Fibroblast of villous mesenchyme (primary cell): ENCODE data around the gene FRMD4A. TPM values are rescaled to one million over a fixed set of nuclear protein-coding genes. Genes with fewer than 3 reads are reported as not detected.

Experiments
- DNase-seq: peaks from one replicate; pipeline ENCODE4 v3.0.0-alpha.2; 2010; ENCODE audit warnings: low read depth
- H3K4me3 ChIP-seq: 2 replicates; pipeline ENCODE4 v1.5.1; 2011; ENCODE audit warnings: low read depth, mild to moderate bottlenecking, low read length
- total RNA-seq: library from RNA; depleted of rRNA; stranded (reverse); fragments of >200 nt; gene quantifications from 2 replicates; pipeline ENCODE4 v1.2.3, GENCODE V29; 2012
- TF ChIP-seq, protein P1 (sequence below): IDR thresholded peaks from 2 replicates; pipeline ENCODE4 v1.5.1; 2012; ENCODE audit warnings: low read depth, mild to moderate bottlenecking, low read length; ENCODE audit not compliant: insufficient read depth

FRMD4A gene
- total RNA-seq, 1 donor = 40.2 TPM

- H3K4me3 ChIP-seq = no peak overlapping the region
- TF ChIP-seq, protein P1, sequence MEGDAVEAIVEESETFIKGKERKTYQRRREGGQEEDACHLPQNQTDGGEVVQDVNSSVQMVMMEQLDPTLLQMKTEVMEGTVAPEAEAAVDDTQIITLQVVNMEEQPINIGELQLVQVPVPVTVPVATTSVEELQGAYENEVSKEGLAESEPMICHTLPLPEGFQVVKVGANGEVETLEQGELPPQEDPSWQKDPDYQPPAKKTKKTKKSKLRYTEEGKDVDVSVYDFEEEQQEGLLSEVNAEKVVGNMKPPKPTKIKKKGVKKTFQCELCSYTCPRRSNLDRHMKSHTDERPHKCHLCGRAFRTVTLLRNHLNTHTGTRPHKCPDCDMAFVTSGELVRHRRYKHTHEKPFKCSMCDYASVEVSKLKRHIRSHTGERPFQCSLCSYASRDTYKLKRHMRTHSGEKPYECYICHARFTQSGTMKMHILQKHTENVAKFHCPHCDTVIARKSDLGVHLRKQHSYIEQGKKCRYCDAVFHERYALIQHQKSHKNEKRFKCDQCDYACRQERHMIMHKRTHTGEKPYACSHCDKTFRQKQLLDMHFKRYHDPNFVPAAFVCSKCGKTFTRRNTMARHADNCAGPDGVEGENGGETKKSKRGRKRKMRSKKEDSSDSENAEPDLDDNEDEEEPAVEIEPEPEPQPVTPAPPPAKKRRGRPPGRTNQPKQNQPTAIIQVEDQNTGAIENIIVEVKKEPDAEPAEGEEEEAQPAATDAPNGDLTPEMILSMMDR = no peak
- DNase-seq = peak; percentile 66
Measured at GRCh38 chr10:13973742-13974141, 357.0 kb downstream of the FRMD4A start.

GRCh38 chr10:13972609-13973008 lies 358.1 kb downstream of the FRMD4A start:
- DNase-seq = no peak
- no peak overlapping the region for H3K4me3 ChIP-seq
- TF ChIP-seq, protein P1 = no peak

DNA sequence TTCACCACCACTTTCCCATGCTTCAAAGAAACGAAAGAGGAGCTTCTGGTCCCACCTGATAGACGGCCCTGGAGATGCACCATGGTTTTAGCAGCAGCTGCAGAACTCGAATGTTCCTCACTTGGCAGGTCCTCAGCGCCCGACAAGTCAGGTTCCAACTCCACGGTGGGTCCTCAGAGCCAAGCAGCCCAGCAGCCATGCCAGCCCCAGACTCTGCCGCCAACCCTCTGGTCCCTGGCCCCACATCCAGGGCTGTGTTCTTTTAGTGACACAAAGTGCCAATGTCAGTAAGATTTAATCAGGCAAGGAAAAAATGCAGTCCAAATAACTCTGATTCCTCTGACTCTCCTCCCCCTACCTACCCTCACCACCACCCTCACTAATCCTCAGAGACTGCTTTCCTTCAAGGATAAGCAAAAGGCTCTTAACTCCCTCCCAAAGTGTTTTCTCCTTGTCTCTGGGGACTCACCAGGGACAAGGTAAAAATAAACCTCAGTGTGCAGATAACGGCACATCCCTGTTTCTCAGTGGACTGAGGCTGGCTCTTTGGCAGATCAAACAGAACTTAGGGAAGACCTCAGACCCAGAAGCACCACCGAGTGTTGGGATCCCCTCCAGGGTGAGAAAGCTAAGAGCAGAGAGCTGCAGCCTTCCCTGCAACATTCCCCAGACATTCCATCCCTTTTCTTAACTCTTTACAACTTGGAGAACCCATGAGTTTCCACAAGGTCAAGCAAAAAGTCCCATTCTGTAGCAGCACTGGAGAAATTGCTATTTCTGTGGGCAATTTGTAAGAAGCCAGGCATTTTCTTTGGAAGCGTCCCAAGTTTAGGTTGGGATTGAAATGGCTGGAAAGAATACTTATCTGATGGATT lies 358.9 kb downstream of the FRMD4A start:
- DNase-seq = peak; percentile 68
- H3K4me3 ChIP-seq = peak overlapping the region; percentile 15
- TF ChIP-seq, protein P1 = no peak

DNA sequence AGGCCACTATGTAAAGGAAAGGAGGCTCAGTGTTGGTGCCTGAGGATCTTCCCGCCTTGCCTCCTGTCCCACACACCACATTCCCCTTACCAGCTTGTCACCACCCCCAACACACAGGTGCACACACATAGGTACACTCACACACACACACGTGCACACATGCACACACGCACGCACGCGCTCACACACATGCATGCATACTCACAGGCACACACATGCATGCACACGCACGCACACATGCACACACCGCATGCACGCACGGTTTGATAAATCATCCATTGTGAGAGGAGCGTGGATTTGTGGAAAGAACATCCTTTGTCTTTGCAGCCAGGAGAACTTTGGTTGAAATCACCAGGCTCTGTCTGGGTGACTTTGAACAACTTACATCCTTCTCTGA lies 359.8 kb downstream of the FRMD4A start:
- DNase-seq = no peak
- TF ChIP-seq, protein P1 = no peak
- H3K4me3 ChIP-seq = no peak overlapping the region

DNA sequence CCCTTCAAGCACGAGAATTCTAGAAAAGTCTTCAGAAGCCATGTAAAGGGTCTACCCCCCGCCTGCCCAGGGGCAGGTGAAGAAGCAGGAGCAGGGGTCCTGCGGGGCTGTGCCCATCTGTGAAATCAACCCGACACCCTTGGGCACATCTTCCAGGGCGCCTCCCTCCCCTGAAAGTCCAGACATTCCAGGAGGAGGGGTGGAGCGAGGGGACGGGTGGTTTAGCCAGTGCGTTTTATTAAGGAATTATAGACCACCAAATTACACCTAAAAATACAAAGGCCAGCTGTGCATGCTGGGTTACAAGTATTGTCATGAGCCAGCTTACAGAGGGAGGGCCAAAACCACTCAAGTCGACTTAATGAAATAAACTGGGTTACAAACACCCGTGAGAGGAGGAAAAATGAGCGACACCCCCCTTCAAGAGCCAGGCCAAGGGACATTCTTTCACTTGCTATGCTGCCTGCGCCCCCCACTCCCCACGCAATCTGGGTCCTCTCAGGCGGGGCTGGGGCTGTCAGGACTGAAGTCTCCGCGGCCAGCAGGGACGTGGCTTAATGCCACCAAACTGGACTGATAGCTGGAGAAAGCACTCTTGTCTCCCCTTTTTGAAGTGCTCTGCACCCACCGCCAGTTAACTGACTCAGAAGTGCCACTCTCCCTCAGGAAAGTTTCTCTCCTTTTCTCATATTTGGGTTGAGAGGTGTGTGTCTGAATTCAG lies 360.3 kb downstream of the FRMD4A start:
- H3K4me3 ChIP-seq = no peak overlapping the region
- TF ChIP-seq, protein P1 = no peak
- DNase-seq = no peak

GRCh38 chr10:13969792-13970140 lies 361.0 kb downstream of the FRMD4A start:
- TF ChIP-seq, protein P1 = no peak
- no peak for DNase-seq
- no peak overlapping the region for H3K4me3 ChIP-seq
